ENCODE data around the gene GPR31. TPM values are rescaled to one million over a fixed set of nuclear protein-coding genes. Genes with fewer than 3 reads are reported as not detected.

Gene GPR31
- total RNA-seq, 1 experiment from 2014 or later = not detected

GRCh38 chr6:167125855-167126349, 31.9 kb downstream of the GPR31 start (continued):
- TF ChIP-seq ZBTB43 (CRISPR knock-in tag; IDR thresholded peaks at IDR 0.05) (no peak), SP1 (CRISPR knock-in tag; conservative IDR thresholded peaks at IDR 0.05) (no peak), ZNF281 (CRISPR knock-in tag; IDR thresholded peaks at IDR 0.05) (no peak), PRRX2 (CRISPR knock-in tag; IDR thresholded peaks at IDR 0.05) (no peak), ZNF121 (CRISPR knock-in tag; IDR thresholded peaks at IDR 0.05) (no peak)

GRCh38 chr6:167125410-167125809, 32.4 kb downstream of the GPR31 start:
- POLR2A ChIA-PET = no interaction called here

More at GRCh38 chr6:167125410-167125809, 32.4 kb downstream of the GPR31 start:
- DNase-seq (ENCODE audit: low spot score) = no peak
- H3K27ac Mint-ChIP-seq = no peak overlapping the region
- ATAC-seq = no peak
- TF ChIP-seq ZNF317 (CRISPR knock-in tag; IDR thresholded peaks at IDR 0.05; ENCODE audit: borderline replicate concordance, low read depth) = no peak
- no peak for TF ChIP-seq EMX1 (CRISPR knock-in tag; IDR thresholded peaks at IDR 0.05)
- no peak for TF ChIP-seq MAX (CRISPR knock-in tag; IDR thresholded peaks at IDR 0.05)
- TF ChIP-seq NR1H2 (CRISPR knock-in tag; IDR thresholded peaks at IDR 0.05) = no peak
- TF ChIP-seq RORB (CRISPR knock-in tag; IDR thresholded peaks at IDR 0.05) = no peak
- no peak for TF ChIP-seq USF2 (CRISPR knock-in tag; IDR thresholded peaks at IDR 0.05)
- no peak for TF ChIP-seq ZBTB21 (CRISPR knock-in tag; IDR thresholded peaks at IDR 0.05; ENCODE audit: borderline replicate concordance)
- TF ChIP-seq ZNF219 (CRISPR knock-in tag; IDR thresholded peaks at IDR 0.05; ENCODE audit: borderline replicate concordance) = no peak
- no peak for TF ChIP-seq NFATC4 (CRISPR knock-in tag; IDR thresholded peaks at IDR 0.05)
- TF ChIP-seq MXD4 (CRISPR knock-in tag; IDR thresholded peaks at IDR 0.05; ENCODE audit: borderline replicate concordance) = no peak
- TF ChIP-seq KAT7 (CRISPR knock-in tag; IDR thresholded peaks at IDR 0.05; ENCODE audit: borderline replicate concordance) = no peak
- TF ChIP-seq JUN (CRISPR knock-in tag; IDR thresholded peaks at IDR 0.05) = no peak
- TF ChIP-seq E2F1 (CRISPR knock-in tag; IDR thresholded peaks at IDR 0.05) = no peak
- no peak for TF ChIP-seq CDX4 (CRISPR knock-in tag; IDR thresholded peaks at IDR 0.05; ENCODE audit: borderline replicate concordance)
- no peak for TF ChIP-seq ESRRA (CRISPR knock-in tag; IDR thresholded peaks at IDR 0.05; ENCODE audit: borderline replicate concordance)
- TF ChIP-seq IRF1 (CRISPR knock-in tag; IDR thresholded peaks at IDR 0.05) = no peak
- TF ChIP-seq AFF4 (CRISPR knock-in tag; IDR thresholded peaks at IDR 0.05; ENCODE audit: borderline replicate concordance) = no peak
- no peak for TF ChIP-seq ATF1 (CRISPR knock-in tag; IDR thresholded peaks at IDR 0.05)
- H3K36me3 Mint-ChIP-seq = peaks cover 4% of the 10 kb centered on the region
- peaks cover 4% of the 10 kb centered on the region; the same call in 1 of the 2 replicates for H3K4me1 Mint-ChIP-seq
- no peaks in the 10 kb centered on the region for H3K27me3 Mint-ChIP-seq (ENCODE audit: low read depth)
- peaks cover 4% of the 10 kb centered on the region for H3K9me3 Mint-ChIP-seq
- H3K4me3 Mint-ChIP-seq = no peak overlapping the region
- CTCF ChIA-PET = no interaction called here
